Hematopoietic multipotent progenitor cell treated with erythropoietin and hydrocortisone succinate and interleukin-3 and kit ligand, for 6 days (in vitro differentiated cells): Measurements from ENCODE around the gene SORCS2.
A peak's percentile ranks its signal among the peaks of the same experiment; 100 is the strongest.
"Not testable (repeated sequence)": the region's sequence is repeated elsewhere in the genome, so short reads cannot be mapped to it uniquely, and the experiment has no call there.

Experiments
- DNase-seq: peaks from one replicate; pipeline ENCODE4 v3.0.0-alpha.2; 2015

SORCS2 gene

GRCh38 chr4:7575426-7575825 lies 383.1 kb downstream of the SORCS2 start:
- DNase-seq = no peak

GRCh38 chr4:7577361-7578039 lies 385.2 kb downstream of the SORCS2 start:
- not testable (repeated sequence) for DNase-seq

- peak; percentile 51 for DNase-seq
These were observed 389.1 kb downstream of the SORCS2 start for GRCh38 chr4:7581477-7581876.

- no peak for DNase-seq
These were observed 390.2 kb downstream of the SORCS2 start for GRCh38 chr4:7582313-7583097.

GRCh38 chr4:7584098-7584497 lies 391.8 kb downstream of the SORCS2 start:
- no peak for DNase-seq

- DNase-seq = no peak
These were observed 392.3 kb downstream of the SORCS2 start for GRCh38 chr4:7584606-7585159.

- DNase-seq = no peak
These were observed 393.4 kb downstream of the SORCS2 start for GRCh38 chr4:7585768-7586167.

GRCh38 chr4:7587433-7588405 lies 395.4 kb downstream of the SORCS2 start:
- DNase-seq = no peak

- no peak for DNase-seq
These were observed 397.9 kb downstream of the SORCS2 start for GRCh38 chr4:7590189-7590588.

GRCh38 chr4:7590899-7591298 lies 398.6 kb downstream of the SORCS2 start:
- DNase-seq = no peak

GRCh38 chr4:7591409-7592053 lies 399.2 kb downstream of the SORCS2 start:
- DNase-seq = no peak

GRCh38 chr4:7593646-7594412 lies 401.5 kb downstream of the SORCS2 start:
- no peak for DNase-seq

- no peak for DNase-seq
These were observed 403.7 kb downstream of the SORCS2 start for GRCh38 chr4:7595934-7596461.

GRCh38 chr4:7596918-7597606 lies 404.7 kb downstream of the SORCS2 start:
- DNase-seq = peak; percentile 4

GRCh38 chr4:7598939-7599790 lies 406.8 kb downstream of the SORCS2 start:
- DNase-seq = no peak

GRCh38 chr4:7600247-7600646 lies 407.9 kb downstream of the SORCS2 start:
- no peak for DNase-seq

- not testable (repeated sequence) for DNase-seq
These were observed 409.8 kb downstream of the SORCS2 start for GRCh38 chr4:7602166-7602565.

GRCh38 chr4:7607156-7607910 lies 415.0 kb downstream of the SORCS2 start:
- no peak for DNase-seq

- no peak for DNase-seq
These were observed 415.7 kb downstream of the SORCS2 start for GRCh38 chr4:7608046-7608445.
